Activated naive CD4-positive, alpha-beta T cell treated with anti-CD3 and anti-CD28 coated beads, Interleukin-2, amount 50 U/mL, for 16 hours (primary cell): ENCODE data around the gene M1AP.
"Not testable (repeated sequence)": the region's sequence is repeated elsewhere in the genome, so short reads cannot be mapped to it uniquely, and the experiment has no call there.

Source experiments
- DNase-seq: peaks from one replicate; pipeline ENCODE4 v3.0.0-alpha.2; 2020

M1AP gene

GRCh38 chr2:74653589-74653984 is 5.5 kb upstream of the M1AP start:
- DNase-seq: no peak

GRCh38 chr2:74646834-74647482 is 1.2 kb downstream of the M1AP start:
- DNase-seq: no peak

- DNase-seq: no peak
These were observed 1.9 kb downstream of the M1AP start for GRCh38 chr2:74646201-74646600.

GRCh38 chr2:74645344-74645743 is 2.8 kb downstream of the M1AP start:
- no peak for DNase-seq

DNA sequence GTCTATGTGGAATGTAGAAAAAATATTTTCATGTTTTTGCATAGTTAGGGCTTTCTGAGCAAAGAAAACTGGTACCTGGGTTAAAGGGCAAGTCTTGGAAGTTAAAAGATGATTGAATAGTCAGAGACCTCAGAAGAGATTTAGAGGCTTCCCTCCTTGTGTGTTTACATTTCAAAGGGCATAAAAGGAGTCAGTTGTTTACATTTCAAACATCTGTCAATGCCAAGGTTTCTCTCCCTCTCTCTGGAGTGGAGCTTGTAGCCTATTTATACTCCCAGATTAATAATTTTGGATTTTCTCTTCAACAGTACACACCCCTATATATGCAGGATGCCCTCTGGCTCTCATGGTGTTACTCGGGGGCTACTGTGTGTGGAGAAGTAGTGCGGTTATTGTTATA is 8.6 kb downstream of the M1AP start:
- DNase-seq: no peak

- DNase-seq: no peak
These were observed 15.2 kb downstream of the M1AP start for GRCh38 chr2:74632939-74633312.

DNA sequence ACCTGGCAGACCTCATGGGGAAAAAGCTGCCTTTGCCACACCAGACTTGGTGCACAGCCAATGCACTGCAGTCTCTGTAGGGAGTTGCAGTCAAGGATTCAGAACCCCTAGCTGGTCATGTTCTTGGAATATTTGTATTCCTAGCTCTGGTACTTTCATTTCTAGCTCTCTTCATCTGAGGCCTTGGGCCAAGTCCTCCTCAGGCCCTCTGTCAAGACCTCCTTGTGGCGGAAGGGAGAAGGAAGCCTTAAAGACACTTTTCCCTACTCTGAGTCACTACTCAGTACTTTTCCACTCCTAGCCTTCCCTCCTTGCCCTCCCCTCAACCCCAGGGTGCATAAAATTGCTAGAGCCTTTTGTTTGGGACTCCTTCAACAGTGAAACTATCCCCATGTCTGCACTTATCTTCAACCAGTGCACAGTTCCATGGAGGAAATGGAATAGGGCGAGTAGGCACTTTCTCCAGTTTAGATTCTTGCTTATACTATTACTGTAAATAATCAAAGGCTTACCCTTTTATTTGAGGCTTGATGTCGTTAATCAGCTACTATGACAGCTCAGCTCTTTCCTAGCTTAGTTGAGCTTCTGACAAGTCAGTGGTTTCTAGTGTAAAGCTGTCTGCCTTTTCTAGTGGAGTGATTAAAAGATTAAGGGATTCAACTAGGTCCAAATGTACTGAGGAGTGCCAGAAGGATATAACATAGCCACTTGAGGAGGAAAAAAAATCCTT is 15.8 kb downstream of the M1AP start:
- no peak for DNase-seq

DNA sequence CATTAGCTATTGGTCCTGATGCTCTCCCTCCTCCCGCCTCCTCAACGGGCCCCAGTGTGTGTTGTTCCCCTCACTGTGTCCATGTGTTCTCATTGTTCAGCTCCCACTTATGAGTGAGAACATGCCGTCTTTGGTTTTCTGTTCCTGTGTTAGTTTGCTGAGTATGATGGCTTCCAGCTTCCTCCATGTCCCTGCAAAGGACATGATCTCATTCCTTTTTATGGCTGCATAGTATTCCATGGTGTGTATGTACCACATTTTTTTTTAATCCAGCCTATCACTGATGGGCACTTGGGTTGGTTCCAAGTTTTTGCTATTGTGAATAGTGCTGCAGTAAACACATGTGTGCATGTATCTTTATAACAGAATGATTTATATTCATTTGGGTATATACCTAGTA is 17.7 kb downstream of the M1AP start:
- not testable (repeated sequence) for DNase-seq

DNA sequence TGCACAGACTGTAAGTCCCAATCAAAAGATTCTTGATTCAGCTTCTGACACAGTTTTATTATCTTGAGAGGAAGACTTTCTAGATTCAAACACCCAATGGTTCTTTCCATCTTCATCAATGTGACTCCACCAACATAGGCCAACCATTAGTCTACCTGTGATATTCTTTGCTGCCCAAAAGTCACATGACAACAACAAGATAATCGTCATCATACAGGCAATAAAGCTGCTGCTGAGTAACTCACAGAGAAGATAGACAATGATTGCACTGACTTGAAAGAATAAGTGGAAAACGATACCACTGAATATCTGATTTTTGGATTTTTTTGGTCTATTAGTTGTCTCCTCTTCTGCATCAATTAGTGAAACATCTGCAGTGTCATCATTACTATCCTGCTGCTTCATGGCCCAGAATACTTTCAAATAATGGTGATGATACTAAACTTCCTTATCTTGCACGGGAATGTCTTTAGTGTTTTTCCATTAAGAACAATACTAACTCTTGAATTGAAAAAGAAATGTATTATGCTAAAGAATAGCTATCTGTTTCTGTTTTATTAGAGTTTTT is 19.5 kb downstream of the M1AP start:
- no peak for DNase-seq

GRCh38 chr2:74625658-74626425 is 22.3 kb downstream of the M1AP start:
- DNase-seq: no peak

DNA sequence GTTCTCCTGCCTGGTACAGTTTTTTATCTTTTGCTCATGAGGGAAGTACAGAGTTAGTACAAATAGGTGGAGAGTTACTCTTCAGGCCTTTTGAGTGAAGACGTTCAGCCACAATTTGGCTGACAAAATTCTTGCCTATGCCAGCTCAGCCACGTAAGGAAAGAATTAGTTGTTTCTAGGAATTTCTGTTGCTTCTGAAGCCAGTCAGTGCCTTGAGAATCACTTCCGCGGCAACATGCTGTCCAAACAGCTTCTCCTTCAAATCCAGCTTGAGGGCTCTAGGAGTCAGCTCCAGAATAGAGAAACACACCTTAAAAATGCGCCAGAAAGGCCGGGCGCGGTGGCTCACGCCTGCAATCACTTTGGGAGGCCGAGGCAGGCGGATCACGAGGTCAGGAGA is 27.5 kb downstream of the M1AP start:
- no peak for DNase-seq

- DNase-seq: no peak
These were observed 28.4 kb downstream of the M1AP start for GRCh38 chr2:74619651-74620297.

GRCh38 chr2:74618410-74619083 is 29.6 kb downstream of the M1AP start:
- no peak for DNase-seq

- no peak for DNase-seq
These were observed 31.0 kb downstream of the M1AP start for GRCh38 chr2:74617122-74617521.

DNA sequence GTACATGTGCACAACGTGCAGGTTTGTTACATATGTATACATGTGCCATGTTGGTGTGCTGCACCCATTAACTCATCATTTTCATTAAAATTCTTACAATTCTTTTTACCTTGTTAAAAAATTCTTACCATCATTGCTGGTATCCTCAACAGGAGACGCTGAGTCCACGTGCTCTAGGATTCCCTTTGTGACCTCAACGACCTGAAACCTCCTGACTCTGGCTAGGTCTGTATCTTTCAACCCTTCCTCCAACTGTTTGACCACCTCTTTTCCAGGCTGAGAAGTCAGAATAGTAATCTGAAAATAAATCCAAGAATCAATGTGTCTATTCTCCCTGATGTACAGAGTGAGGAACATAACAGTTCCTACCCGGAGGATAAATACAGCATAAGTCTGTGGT is 41.2 kb downstream of the M1AP start:
- no peak for DNase-seq

- no peak for DNase-seq
These were observed 44.7 kb downstream of the M1AP start for GRCh38 chr2:74603282-74604000.

DNA sequence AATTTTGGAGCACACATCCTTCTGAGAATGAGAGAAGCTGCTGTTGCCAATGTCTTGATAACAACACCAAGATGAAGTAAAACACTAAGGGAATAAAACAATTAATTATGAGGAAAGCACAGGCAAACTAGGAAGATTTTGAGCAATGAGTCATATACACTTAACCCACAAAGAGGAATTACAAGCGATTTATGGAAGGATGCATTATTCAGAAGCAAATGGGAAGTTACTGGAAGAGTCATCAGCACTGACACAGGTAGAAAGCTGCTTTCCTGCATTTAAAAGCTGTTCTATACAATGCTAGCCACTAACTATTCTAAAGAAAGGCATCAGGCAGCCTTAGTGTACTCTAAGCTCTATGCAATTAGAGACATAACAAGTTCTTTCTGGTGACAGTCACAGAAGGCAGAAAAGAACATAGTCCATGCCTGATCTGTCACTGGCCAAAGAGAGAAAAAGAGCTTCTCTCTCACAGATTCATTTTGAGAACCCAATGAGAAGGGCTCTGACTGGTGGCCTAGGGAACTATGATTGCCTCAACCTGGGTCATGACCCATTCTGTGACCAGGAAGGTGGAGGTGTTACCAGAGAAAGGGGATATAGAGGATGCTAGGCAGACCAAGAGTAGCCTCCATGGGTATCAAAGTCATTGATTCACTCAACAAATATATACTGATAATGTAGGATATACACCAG is 45.4 kb downstream of the M1AP start:
- DNase-seq: no peak

DNA sequence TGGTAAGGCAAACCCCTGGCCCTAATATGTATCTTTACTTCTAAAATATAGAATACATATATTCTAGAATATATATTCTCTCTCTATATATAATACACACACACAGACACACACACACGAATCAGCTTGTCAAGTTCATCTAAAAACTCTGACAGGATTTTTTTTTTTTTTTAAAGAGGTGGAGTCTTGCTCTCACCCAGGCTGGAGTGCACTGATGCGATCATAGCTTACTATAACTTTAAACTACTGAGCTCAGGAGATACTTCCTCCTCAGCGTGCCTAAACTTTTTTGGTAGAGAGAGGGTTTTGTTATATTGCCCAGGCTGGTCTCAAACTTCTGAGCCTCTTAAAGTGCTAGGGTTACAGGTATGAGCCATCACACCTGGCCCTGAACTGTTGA is 48.5 kb downstream of the M1AP start:
- DNase-seq: no peak

DNA sequence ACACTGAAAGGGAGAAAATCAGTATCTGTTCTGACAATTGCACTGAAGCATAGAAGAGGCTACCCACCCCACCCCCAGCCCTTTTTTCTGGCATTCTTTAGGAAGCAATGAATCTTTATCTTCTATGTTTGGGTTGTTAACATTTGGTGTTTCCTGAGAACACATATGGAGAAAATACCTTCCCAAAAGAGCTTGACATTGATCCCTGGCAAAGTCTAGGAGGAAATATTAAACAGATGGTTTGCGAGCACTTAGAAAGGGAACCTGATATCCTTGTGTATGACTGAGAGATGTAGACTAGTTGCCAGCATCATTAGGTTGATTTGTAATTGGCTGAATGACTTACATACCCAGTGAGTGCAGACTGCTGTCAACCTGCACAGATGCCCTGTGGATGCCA is 50.7 kb downstream of the M1AP start:
- no peak for DNase-seq

- no peak for DNase-seq
These were observed 51.5 kb downstream of the M1AP start for GRCh38 chr2:74596584-74596983.
